Activated CD8-positive, alpha-beta memory T cell treated with anti-CD3 and anti-CD28 coated beads, Interleukin-2, amount 50 U/mL, for 4 hours (primary cell): ENCODE results near the gene C1orf141.
A peak's percentile ranks its signal among the peaks of the same experiment; 100 is the strongest.
"Not testable (repeated sequence)": the region's sequence is repeated elsewhere in the genome, so short reads cannot be mapped to it uniquely, and the experiment has no call there.

ENCODE experiments used
- DNase-seq: peaks from one replicate; pipeline ENCODE4 v3.0.0-alpha.2; 2020

C1orf141 gene

DNA sequence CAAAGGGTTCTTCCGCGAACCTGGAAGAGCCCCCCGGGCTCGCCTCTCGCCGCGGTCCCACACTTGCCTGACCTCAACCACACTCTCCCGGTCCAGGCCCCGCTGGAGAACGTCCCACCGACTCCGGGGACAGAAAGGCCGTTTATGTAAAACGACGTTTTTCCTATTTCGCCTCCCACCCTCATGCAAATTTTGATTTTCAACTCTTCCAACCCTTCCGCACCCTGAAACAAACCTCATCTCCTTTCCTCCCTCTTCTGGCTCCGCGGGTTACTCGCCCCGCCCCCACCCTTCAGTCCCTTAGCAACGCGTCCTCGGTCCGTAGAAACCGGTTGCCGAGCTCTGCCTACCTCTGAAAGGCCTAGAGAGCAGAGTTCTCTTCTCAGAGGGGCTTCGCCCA is at the start of gene C1orf141:
TSS of gene C1orf141 (minus strand) at position 276 of the 400 bp plus-strand sequence. CDS start 7,730 bp downstream, outside the sequence.
- peak; percentile 19 for DNase-seq

DNA sequence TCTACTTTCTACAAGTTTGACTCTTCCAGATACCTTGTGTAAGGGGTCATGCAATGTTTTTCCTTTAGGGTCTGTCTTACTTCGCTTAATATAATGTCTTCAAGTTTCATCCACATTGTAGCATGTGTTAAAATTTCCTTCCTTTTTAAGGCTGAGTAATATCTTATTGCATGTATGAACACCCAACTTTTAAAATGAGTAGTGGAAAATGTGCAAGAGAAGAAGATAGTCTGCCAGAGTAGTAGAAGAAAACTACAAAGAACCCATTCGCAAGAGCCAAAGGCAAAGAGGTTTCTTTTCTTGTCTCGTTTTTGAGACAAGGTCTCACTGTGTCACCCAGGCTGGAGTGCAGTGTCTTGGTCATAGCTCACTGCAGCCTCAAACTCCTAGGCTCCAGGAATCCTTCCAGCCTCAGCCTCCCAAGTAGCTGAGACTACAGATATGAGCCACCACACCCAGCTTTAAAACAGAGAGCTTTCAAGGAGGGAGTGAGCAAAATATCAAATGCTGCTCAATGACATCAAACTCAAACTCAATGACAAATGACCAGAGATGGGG is 40.8 kb upstream of the C1orf141 start:
- DNase-seq: no peak

DNA sequence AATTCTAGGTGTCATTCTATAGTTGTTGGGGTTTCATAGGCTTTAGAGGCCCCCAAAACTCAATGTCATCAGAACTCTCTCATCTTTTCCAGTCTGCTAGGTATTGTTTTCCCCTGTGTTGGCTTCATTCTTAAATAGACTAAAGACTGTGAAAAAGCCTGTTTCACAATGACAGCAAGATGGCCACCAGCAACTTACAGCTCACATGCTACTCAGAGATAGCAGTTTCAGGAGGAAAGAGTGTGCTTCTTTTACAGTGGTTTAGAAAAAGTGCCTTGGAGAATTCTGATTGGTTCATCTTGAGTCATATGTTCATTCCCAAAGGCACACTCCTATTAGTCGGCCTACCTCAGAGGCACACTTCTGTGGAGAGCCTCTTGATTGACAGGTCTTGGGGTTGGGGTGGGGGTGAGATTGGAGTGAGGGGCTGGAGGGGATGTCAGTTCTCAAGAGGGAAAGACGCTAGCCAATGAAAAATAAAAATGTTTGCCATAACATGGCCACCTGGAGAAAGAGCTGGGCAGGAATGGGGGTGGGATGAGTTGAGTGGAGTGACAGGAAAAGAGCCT is 40.0 kb upstream of the C1orf141 start:
- DNase-seq: no peak

DNA sequence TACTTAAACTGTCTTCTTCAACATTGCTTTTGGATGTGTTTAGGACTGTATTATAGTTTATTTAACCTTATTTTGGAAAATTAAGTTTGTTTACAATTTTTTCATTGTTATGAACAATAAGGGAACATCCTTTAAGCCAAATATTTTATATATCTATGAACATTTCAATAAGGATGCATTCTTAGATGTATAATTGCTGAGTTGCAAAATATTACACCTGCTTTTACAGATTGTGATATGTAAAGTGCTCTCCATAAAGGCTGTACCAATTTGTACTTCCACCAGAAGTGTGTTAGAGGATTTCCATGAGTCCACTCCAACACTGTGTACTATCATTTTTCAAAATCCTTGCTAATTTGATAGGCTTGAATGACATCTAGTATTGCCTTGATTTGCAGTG is 39.2 kb upstream of the C1orf141 start:
- no peak for DNase-seq

DNA sequence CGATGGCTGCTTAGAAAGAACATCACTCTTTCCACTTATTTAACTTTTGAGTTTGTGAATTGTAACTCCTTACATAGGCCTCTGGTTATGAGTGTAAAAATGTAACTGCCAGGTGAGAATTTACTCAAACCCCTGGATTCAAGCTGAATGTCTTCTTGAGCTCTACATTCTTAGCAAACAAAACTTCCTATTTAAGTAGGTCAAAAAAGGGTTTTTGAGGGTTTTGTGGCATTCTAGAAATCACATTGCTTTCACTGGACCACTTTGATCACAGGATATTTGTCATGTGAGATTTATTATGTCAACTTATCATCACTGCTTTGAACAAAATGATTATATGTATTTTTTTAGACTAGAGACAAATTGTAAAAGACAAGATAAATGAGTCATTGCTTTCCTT is 37.2 kb upstream of the C1orf141 start:
- no peak for DNase-seq

DNA sequence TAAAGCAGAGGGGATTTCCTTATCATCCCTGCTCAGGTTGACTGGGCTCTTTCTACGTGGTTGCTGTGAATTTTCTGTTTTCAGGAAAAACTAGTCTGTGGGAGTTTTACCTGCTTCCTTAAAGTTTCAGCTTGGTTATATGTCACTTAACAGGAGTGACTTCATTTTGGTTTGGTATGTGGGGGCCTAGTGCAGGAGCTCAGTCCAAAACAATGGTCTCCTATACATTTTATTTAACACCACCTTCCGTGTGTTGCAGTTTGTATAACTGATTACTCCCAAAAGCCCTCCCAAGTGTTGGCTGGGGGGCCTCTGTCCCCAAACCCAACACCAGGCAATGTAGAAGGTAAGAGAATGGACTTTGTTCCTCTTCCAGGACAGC is 36.8 kb upstream of the C1orf141 start:
- no peak for DNase-seq

DNA sequence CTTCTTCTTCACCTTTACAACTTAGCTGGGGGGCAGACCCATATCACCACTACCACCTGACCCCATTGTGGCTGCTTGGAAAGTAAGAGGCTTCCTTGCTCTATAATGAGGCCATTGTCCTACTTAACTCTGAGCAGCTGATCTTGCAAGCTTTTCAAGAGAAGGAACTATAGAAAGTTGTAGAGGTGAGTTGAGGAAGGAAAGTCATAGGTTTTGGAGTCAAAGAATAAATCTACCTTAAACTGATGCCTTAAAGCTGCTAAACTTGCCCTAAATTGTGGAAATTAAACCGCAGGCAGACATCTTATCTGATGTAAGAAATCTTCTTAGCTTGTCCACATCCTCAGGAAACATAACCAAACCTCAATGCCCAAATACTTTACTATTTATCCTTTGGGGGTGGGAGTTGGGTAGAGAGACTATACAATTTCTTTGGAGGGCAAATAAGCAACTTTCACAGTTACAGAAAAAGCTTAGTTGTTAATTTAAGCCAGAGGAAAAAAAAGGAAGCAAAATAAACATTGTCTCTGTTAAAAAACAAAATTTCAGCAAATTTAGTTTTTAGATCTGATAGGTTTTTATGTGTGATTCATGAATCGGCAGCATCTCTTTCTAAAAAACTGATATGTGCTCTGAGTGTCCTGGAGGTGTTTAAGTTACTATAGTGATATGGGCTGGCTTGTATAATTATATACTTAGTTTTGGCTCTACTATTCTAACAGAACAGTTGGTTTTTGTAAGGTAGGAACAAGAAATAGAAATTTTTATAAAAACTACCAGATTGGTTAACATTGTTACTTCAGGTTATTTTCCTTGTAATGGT is 36.2 kb upstream of the C1orf141 start:
- no peak for DNase-seq

DNA sequence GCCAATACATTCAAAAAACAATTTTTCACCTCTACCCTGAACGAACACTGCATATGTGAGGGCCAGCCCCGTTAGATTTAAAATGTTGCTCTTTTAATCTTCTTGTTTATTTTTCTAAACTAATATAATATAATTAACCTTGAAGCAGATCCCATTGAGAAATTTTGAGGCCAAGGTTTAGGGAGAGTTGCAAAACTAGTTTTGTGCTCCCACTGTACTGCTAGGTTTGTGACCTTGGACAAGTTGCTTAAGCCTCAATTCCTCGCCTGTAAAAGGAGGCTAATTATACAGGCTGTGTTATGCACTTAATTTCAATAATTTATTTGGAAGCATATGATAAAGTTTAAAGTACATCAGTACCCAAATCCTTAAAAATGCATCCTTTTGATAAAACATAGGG is 35.2 kb upstream of the C1orf141 start:
- no peak for DNase-seq

DNA sequence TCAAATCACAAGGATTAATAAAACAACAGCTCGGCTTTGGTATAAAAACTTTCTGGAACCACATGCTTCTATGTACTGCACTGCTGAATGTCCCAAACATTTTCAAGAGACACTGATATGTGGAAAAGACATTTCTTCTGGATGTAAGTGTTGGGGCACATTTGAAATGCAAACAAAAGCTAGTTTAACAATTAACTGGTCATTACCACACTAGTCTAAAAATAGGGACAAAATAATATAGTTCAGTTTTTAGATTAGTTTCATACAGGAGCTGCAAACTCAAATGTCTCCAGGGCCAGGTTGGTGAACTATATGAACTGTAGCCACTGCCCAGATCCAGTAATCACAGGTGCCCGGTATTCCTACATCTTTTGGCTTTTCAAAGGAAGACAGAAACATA is 34.7 kb upstream of the C1orf141 start:
- DNase-seq: no peak

DNA sequence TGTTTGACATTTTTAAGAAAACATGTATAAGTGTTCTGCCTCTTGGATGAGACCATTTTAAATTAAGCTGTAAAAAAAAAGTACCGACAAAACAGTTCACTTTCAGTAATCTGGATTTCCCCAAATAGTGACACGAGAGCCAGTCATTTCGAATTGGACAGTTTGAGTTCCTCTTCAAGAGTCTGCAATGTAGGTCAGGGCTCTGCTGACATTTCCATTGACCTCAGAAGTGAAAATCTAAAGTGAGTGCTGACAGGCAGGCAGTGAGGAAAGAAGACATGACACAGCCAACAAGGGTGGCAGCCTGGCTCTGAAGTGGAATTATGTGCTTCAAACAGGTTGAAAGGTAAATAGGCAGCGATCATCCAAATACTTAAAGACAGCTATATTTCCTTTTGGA is 31.4 kb upstream of the C1orf141 start, which contains the start of gene IL23R:
TSS of gene IL23R (plus strand) at position 259 of the 400 bp plus-strand sequence. CDS start 1,667 bp downstream, outside the sequence.
- DNase-seq: no peak

DNA sequence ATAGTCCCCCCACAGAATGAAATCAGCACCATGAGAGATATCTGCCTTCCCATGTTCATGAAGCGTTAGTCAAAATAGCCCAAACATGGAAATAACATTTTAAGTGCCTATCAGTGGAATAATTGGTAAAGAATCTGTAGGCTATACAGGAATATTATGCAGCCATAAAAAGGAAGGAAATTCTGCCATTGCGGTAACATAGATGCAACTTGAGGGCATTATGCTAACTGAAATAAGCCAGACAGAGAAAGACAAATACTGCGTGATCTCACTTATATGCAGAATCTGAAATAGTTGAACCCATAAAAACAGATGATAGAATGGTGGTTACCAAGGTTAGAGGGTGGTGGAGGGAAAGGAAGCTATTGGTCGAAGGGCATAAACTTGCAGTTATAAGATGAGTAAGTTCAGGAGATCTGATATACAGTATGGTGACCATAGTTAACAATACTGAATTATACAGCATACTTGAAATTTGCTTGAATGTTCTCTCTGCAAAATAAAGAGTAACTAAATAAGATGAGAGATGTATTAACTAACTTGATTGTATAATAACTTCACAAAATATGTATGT is 30.8 kb upstream of the C1orf141 start:
- DNase-seq: no peak

DNA sequence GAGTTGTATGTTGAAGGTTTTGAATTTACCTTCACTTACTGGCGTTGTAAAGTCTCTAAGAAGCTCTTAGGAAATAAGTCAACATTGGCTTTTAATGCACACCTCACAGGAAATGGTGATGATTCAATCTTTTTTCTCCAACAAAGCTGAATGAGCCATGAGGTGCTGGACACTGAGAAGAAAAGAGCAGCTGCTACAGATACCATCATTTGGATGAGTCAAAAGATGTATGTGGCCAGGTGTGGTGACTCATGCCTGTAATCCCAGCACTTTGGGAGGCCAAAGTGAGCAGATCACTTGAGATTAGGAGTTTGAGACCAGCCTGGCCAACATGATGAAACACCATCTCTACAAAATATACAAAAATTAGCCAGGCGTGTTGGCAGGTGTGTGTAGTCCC is 28.2 kb upstream of the C1orf141 start:
- DNase-seq: no peak

DNA sequence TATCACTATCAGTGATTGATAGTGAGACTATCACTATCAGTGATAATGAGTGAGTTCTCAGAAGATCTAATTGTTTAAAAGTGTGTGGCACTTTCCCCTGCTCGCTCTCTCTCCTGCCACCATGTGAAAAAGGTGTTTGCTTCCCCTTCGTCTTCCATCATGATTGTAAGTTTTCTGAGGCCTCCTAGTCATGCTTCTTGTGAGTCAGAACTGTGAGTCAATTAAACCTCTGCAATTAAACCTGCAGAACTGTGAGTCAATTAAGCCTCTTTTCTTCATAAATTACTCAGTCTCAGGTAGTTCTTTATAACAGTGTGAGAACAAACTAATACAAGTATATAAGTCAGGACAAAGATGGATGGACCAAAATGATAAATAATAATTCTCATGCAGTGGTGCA is 24.5 kb upstream of the C1orf141 start:
- no peak for DNase-seq

DNA sequence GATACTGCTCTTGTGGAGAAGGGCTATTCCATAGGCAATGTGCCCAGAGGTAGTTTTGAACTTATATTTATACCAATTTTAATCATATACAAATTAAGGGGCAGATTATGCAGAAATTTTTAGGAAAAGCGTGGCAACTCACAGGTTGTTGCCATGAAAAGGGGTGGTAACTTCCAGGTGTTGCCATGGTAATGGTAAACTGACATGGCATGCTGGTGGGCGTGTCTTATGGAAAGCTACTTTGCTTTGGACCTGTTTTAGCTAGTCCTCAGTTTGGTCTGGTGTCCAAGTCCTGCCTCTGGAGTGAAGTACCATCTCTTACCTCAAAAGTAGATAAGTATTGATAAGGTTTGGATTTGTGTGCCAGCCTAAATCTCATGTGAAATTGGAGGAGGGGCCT is 23.6 kb upstream of the C1orf141 start:
- DNase-seq: no peak

DNA sequence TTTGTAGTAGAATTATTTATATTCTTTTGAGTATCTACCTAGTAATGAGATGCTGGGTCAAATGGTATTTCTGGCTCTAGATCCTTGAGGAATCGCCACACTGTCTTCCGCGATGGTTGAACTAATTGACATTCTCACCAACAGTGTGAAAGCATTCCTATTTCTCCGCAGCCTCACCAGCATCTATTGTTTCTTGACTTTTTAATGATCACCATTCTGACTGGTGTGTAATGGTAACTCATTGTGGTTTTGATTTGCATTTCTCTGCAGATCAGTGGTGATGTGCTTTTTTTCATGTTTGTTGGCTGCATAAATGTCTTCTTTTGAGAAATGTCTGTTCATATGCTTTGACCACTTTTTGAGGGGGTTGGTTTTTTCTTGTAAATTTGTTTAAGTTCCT is 16.2 kb upstream of the C1orf141 start:
- DNase-seq: no peak

DNA sequence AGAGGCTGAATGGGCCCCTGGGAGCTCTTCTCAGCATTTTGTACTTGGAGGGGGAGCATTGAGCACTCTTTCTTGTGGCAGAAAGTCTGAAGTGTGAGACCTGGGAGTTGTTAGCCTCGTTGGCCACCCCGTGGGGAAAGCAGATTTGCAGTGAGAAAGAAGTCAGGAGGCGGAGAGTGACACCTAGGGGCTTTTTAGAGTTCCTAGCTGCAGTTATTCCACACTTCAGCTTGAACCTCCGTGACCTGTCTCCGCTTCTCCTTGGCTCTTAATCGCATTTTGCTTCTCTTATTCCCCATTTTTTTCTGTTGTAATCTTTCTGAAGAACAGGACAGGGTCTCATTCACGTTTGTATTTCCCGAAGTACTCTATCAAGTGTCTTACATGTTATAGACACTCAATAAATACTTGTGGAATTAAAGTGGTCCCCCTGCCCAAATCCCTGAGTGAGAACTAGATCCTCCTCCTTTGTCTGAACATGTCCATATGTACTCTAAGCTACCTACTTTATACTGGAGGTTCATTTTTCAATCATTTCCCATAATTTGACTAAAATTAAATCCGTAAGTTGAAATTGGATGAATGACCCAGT is 14.5 kb upstream of the C1orf141 start:
- DNase-seq: peak; percentile 56

DNA sequence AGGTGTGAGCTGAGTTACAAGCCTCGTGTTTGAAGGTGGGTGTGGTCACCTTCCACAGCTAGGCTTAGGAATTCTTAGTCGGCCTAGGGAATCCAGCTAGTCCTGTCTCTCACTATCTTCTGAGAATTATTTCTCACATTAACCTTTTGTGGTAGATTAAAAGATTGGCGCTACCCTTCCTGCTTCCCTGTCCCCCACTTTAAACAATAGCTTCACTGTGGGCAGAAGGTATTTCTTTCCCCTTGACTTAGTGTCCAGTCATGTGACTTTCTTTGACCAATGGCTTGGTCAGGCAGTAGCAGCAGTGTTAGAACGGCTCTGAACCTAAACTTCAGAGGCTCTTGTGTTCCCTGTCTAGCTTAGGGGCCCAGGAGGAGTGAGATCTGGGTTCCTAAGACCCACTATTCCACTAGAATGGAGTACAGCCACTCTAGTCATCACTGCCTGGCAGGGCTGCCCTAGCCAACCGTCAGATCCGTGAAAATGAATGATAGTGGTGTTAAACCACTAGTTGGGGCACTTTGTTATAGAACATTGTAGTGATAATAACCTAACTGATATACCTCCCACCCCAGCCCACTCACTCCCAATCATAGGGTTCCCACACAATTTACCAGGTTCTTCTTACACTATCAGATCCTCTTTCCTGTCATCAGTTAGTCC is 13.9 kb upstream of the C1orf141 start:
- DNase-seq: no peak

DNA sequence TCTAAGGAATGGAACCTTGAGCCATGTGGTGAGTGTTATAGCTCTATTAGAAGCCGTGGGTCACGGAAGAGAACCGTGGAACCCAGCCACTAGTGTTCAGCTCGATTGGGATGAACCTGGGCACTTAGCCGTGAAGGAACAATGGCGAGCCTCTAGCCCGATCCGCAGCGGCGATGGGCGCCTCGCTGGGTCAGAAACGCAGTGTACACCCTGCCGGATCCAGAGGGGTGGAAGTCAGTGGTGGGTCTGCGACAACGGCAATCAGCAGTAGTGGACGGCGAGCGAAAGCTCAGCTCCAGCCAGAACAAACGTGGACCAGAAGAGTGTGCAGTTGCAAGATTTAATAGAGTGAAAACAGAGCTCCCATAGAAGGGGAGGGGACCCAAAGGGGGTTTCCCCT is 13.2 kb upstream of the C1orf141 start:
- not testable (repeated sequence) for DNase-seq

DNA sequence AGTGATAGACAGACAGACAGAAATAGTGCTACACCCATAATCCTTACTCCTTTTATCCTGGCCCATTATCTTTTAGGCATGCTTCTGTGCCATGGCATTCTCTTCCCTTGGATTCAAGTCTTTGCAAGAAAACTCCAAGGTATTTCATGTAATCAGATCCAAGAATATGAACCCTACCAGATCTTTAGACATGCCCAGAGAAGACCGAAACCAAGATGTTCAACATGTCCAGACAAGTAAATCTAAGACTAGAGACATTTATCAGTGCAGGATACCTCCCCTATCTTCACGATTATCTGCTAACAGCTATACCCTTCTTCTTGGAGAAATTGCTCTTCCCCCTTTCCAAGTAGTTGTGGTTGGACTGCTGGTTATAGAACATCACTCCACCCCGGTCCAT is 11.8 kb upstream of the C1orf141 start:
- DNase-seq: no peak

DNA sequence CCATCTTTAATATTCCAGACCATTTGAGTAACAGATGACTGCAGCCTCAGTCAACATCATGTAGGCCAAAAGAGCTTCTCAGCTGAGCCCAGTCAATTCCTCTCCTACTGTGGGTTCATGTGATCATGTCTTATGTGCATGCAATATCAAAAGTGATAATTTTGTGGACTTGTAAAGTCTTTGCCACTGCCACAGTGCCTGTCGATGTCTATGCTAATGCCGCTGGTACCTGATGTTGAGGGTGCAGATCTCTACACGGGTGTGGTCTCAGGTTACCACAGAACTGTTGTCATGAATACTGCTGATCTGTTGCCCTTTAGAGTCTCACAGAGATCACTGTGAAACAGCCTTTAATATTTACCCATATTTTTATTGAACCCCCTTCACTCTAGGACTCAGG is 11.3 kb upstream of the C1orf141 start:
- DNase-seq: no peak

DNA sequence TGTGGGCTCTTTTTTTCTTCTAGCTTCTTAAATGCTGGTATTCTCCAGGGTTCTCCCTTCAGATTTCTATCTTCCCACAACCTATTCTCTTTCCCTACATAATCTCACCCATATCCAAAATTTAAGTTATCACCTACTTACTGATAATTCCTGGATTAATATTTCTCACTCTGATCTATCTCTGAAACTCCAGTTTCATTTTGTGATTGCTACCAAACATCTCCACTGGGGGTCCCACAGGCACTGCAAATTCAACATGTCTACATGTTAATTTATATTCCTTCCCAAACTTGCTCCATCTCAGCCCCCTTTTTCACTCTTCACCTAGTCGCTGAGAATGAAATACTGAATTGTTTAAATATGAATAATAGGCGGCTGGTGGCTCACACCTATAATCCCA is 9.9 kb upstream of the C1orf141 start:
- DNase-seq: peak; percentile 30

DNA sequence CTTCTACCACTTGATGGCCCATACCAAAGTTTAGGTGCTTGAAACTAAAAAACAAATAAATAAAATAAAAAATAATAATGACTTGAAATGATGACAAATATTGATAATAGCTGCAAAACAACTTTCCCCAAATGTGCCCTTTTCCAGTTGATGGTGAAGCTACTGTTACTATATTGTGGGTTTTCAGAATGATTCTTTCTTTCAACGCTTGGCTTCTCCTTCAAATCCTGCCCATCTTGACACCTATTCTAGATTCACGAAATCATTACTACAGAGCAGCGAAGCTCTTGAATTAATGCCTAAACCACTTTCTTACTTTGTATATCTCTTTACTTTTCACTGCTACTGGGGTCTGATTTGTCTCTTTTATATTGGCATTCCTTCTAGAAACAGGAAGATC is 9.2 kb upstream of the C1orf141 start:
- no peak for DNase-seq

DNA sequence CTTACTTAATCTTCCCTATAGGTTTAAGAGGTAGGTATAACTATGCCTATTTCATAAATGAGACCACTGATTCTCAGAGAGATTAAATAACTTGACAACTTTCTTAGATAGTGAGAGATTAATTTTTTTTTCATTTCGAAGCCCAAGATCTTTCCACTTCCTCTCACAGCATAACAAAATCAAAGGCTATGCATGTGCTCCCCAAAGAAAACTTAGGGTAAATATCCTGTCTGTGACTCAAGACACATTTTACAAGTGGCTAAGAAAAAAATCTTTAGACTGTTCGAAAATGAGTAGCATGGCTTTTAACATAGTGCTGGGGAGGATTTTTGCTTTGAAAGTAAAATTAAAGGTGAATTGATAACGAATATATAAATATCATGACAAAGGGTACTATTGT is 8.2 kb upstream of the C1orf141 start:
- DNase-seq: no peak
